Stimulated activated naive CD4-positive, alpha-beta T cell (primary cell): Measurements from ENCODE around the gene FGR.
"Not testable (repeated sequence)": the region's sequence is repeated elsewhere in the genome, so short reads cannot be mapped to it uniquely, and the experiment has no call there.

Experiments used
- DNase-seq, 6 experiments: peaks; one replicate each; lab custom pipeline; 2025; lab: John Stamatoyannopoulos, UW

FGR gene

DNA sequence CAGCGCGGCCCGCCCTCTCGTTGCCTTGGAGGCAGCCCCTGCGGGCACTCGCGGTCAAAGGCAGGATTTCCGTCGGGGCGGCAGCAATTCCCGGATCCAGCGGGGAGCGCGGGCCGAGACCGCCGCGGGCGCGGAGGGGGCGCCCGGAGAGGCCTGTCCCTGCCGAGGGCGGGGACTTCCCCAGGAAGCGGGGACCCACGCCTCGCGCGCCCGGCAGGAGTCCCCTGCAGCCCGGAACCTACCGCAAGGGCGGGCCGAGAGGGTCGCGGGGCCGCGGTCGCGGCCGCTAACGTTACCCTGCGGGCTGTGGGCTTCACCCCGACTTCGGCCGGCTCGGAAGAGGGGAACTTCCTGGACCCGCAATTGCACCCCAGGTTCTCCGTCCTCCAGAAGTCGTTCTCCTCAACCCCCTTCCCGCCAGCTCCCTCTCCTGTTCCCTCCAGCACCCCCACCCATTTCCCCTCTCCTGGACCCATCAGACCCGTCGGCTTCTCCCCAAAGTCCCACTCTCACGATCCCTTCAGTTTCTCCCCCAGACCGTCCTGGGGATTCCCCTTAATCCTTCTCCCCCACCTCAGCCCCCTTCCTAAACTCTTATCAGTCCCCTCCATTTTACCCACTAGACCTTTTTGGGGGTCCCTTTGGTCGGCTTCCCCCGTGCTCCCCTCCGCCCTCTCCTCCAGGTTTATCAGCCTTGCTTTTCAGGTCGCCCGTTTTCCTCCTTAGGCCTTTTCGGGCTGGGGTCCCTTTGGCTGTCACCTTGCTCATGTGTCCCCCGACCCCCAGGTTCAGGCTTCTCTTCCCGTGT, 604 bp downstream of the FGR start:
- DNase-seq = peak in 5 of 6 experiments; percentile 12 to 39 (median 16)

DNA sequence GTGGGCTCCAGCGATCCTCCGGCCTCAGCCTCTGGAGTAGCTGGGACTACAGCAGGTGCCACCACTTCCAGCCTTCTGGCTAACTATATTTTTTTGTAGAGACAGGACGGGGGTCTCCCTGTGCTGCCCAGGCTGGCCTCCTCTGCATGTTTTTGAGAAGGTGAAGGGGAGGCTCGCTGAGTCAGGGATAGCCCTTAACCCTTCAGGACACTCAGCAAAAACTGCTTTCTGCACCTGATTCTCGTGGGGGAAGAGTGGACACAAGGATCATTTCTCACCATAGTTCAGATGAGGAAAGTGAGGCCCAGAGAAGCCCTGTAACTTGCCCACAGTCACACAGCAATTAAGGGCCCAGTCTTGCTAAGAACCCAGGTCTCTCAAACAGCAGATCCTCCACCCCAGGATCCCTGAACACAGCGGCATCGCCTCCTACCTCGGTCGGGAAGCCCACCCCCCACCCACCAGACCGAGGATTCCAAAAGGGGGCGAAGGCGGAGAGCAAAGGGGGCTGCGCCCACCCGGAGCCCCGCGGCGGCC, 1.3 kb downstream of the FGR start:
- DNase-seq = peak in 1 of 6 experiments; percentile 27

DNA sequence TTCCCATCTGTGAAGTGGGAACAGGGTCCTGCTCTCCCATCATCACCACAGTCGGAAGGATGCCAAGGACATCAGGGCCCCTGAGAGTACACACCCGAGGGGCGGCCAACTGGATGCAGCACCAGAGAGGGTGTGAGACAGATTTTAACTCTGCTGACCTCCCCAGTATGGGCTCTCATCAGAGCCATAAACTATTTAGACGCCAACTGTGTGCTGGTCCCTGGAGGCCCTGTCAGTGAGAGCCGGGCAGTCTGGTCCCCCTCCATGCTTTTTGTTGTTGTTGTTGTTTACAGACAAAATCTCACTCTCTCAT, 1.7 kb downstream of the FGR start:
- peak in 1 of 6 experiments; percentile 38 for DNase-seq

DNA sequence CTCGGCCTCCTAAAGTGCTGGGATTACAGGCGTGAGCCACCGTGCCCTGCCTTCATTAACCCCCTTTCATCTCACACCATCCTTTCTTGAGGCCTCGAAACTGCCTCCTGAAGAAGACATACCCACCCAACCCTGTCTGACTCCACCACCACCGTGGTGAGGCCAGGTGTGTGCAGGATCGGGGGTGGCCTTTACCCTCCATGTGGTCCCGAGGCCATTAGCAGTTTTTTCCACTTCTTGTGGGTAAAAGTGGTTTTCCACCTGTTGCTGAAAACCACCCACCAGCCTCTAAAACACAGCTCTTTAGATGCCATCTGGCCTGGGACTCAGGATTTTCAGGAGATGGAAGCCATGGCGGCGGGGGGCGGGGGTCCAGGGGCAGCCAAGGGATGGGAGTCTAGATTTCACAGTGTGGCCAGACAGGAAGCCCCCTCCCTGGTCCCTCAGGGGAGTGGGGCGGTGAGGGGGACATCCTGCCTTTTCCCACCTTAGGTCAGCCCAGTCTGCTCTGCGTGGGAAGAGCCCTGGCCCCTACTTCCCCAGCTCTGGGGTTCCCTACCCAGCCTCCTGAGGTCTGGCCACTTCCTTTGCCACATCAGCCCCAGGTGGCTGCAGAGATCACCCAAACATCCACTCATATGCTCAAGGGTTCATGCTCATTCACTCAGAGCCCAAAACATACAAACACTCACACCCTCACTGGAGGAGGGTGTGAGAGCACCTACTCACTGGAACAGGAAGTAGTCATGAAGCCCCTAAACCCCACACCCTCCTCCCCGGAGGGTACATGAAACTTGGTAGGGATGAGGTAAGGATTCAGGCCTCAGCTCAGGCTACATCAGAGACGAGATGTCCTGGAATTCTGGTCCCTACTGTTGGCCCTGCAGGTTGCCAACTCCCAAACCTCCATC, 2.3 kb downstream of the FGR start:
- DNase-seq = peak in 2 of 6 experiments; percentile 15 to 42

DNA sequence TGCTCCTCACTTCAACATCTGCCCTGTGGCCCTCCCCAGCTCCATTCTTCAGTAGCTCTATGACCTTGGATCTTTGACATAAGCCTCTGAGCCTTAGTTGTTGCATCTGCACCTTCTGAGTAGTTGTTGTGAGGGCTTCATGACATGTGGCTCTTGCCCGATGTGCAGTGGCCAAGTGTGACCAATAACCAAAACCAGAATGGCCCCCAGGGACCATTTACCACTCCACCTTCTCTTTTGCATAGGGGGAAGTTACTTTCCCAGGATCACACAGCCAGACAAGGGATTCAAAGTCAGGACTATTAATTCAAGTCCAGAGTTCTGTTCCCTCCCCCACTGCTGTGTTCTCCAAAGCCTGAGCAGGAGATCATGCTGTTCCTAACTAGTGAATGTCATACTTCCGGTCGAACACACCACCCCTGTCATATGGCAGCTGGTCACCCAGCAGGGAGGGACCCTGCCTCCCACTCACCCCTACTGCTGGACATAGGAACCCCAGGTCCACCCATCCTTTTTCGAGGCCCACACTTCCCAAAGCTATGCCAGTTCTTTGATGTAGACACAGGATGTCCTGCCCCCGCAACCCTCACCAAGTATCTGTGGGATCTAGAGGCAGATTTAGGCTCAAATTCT, 4.0 kb downstream of the FGR start:
- DNase-seq = peak in 1 of 6 experiments; percentile 28

DNA sequence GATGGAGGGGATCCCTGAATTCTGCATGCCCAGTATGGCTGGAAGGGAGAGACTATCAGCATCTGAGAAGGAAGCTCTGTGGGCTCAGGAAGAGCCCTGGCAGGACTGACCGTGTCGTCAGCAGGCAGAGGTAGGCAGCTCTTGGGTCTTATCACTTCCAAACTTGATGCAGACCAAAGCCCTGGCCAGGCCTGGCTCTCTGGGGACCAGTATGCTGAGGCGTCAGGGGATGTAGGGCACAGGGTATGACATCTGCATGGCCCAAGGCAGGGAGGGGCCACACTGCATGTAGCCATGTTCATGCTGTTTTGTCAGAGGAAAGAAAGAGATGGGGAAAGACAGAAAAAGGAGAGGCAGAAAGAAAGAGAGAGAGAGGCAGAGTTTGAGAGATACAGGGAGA, 6.3 kb downstream of the FGR start:
- no peak for DNase-seq

DNA sequence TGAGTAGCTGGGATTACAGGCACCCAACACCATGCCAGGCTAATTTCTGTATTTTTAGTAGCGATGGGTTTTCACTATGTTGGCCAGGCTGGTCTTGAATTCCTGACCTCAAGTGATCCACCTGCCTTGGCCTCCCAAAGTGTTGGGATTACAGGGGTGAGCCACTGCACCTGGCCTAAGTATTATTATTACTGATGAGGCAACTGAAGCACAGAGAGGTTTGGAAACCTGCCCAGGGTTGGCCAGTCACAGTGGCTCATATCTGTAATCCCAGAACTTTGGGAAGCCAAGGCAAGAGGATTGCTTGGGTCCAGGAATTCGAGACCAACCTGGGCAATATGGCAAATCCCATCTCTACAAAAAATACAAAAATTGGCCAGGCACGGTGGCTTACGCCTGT, 7.3 kb downstream of the FGR start:
- not testable (repeated sequence) for DNase-seq

DNA sequence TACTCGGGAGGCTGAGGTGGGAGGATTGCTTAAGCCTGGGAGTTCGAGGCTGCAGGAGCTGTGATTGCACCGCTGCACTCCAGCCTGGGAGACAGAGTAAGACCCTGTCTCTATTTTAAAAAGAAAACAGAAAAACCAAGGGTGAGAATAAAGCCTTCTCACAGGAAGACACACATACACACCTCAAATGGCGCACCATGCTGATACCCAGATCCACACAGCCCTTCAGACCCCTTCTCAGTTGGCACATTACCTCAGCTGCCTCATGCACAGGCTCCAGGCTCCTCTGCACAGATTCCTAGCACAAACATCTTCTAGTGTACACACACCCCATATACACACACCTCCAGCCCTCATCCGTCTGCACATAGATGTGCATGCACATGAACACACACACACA, 7.9 kb downstream of the FGR start:
- no peak for DNase-seq

DNA sequence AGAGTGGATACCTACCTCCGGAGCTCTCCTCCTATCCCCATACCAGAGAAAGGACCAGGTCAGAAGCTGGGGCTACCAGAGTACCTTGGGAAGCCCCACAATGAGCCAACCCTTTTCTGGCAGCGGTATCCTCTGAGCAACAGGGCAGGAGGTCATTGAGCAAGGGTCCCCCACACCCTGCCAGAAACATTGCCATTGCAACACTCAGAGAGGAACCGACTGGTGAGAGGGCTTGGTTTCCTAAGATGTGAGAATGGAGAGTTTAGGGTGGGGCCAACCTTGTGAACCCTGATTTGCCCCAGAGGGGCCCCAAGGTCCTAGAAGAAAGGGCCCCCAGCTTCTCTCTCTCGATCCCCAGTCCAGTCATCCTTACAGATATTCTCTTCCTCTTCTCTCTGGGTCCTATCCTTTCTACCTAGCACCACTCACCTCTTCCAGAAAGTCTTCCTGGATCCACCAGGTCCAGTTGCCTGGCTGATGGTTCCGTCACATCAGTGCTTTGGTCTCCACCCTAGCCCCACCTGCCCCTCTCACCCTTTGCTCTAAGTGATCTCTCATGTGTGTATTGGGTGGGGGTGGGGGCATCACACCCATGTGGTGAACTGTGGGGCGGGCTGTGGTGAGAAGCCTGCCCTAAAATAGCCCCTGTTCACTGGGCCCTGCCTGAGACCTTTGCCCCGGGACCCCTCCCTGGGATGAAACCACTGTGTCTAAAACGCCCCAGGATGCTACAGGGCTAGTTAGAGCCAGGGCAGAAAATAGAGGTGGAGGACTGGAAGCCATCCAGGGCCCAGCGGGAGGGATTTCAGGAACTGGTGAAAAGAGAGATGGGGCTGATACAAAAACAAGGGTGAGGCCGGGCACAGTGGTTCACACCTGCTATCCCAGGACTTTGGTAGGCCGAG, 8.7 kb downstream of the FGR start:
- DNase-seq = no peak

DNA sequence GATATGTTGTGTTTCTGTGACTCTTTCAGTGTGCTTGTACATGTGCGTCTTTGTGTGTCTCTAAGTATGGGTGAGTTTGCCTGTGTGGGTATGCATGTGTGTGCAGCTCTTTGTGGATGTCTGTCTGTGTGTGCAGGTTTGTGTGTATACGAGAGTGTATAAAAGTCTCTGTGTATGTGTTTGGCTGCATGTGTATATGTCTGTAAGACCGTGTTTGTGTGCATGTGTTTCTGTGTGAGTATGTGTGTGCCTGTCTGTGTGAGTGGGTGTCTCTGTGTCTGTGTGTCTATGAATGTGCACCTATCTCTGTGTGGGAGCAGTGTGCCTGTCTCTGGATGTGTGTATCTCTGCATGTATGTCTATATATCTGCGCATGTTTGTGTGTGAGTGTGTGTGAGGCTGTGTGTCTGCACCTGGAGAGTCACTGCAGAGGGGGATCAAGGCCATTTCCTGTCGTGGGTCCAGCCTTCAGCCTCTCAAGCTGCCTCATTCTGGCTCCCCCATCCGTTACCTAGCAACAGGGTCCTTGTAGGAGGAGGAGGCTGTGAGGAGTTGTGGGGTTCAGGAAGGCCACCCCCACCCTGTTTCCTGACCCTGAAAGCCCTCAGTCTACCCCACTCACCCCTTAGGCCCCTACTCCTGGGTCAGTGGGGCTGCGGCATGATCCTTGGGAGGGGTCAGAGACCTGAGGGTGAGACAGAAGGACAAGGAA, 10.4 kb downstream of the FGR start:
- no peak for DNase-seq

DNA sequence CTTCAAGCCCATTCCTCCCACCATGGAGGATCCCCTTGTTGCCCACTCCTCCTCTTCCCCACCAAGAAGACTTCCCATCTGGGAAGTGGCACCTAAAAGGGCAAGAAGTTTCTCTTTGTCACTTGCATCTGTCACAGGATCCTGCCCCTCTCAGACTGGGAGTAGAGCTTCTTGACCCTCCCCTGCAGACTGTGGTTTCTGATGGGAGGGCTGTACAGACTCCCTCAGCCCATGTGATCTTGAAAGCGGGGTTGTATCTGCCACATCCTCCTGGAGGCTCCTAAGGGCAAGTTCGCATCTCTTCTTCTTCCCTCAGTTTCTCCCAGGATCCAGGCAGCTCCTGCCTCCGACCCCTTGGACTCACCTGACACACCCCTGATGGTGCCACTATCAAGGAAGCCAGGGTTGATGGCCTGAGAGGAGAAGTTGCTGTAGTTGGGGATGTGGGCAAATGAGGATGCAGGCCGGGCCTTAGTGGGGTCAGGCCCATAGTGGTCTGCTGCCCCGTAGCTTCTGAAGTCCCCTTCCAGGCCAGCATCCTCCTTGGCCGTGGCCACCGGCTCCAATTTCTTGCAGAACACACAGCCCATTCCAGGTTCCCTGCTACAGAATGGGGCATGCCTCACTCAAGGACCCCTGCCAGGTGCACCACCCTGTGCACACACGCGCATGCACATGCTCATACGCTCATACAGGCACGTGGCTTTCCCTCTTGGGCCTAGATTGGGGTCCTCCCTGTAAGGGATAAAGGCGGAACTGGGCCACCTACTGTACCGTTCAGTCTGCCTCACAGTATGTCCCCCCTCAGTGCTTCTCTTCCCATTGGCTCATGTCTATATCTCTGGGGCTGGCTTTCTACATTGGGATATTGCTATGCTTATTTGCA, 11.4 kb downstream of the FGR start:
- DNase-seq = no peak

DNA sequence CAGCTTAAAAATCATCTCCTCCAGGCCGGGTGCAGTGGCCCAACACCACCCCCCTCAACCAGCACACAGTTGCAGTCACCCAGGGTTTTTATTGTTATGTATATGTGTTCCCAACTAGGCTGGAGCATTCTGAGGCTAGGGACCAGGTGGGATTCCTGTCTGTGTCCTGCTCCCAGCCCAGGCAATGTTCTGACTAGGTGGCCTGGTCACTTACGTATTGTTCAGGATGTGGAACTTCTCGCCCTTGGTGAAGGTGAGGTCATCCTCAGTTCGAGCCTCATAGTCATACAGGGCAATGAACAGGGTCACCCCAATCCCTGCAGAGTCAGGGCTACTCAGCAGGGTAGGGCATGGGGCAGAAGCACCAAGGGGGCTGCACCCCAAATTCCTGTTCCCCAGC, 12.2 kb downstream of the FGR start:
- no peak for DNase-seq

DNA sequence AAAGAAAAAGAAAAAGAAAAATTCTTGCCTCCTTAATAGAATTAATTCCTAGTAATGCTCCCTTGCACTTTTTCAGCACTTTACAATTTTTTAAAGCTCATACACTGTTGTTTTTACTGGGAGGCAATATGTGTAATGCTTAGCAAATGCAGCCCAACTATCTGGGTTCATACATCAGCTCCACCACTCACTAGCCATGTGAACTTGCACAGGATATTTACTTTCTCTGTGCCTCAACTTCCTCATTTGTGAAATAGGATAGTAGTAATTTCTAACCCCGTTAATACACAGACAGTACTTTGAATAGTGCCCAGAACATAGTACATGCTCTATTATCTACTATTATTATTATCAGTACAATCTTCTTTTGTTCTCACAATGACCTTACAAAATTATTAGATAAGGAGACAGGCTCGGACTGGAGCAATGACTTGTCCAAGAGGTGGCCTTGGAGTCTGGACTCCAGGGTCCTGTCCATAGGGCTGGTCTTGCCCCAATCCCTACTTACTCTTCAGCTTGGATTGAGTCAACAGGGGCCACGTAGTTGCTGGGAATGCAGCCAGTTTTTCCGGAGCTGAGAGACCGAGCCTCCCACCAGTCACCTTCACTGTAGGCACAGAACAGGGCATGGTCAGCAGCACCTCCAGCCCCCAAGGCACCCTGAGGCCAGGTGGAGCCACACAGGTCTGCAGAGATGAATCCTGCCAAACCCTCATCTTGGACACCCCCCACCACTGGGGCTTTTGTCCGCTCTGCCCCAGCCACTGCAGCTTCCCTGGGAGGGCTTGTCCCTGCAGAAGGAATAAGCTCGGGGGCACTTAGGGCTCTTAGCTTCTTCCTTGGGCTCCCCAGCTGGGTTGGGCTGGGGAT, 13.7 kb downstream of the FGR start:
- no peak for DNase-seq

DNA sequence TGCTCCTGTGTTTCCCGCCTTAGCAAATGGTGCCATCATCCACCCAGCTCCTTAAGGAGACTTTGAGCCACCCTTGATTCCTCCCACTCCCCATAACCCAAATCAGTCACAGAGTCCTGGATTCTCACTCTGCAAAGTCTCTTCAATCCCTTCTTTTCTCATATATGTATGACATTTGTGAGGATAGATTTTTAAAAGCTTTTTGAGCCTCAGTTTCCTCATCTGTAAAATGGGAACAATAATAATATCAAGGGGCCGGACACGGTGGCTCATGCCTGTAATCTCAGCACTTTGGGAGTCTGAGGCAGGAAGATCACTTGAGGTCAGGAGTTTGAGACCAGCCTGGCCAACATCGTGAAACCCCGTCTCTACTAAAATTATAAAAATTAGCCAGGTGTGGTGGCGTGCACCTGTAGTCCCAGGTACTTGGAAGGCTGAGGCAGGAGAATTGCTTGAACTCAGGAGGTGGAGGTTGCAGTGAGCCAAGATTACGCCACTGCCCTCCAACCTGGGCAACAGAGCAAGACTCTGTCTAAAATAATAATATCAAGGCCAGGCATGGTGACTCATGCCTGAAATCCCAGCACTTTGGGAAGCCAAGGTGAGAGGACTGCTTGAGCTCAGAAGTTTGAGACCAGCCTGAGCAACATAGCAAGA, 15.1 kb downstream of the FGR start:
- DNase-seq = not testable (repeated sequence)

DNA sequence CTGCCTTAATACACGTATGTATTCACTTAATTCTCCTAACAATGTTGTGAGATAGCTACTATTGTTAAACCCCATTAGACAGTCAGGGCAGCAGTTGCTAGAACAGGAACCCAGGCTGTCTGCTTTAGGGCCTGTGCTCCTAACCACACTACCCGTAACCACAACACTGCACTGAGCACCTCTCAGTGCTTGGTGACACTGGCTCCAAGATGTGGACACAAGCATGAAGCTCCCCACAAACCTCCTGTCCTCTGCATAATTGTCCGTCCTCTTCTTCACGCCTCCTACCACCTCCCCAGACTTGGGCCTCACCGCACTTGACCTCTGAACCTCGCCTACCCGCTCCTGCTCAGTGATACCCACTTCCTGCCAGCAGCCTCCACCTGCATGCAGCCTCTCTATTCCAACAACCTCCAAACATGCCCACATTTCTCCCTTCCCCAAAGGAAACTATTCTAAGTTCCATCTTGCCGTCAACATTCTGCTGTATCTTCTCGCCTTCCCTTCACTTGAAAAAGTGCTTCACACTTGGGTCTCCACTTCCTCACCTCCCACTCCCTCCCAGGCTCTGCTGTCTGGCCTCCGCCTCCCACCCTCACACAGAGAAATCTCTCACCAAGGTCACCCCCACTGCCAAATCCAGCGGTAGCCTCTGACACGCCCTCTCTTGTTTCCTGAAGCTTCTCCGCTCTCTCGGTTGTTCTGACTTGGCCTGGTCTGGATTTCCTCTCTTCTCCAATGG, 16.5 kb downstream of the FGR start:
- DNase-seq = peak in 5 of 6 experiments; percentile 10 to 58 (median 39)

DNA sequence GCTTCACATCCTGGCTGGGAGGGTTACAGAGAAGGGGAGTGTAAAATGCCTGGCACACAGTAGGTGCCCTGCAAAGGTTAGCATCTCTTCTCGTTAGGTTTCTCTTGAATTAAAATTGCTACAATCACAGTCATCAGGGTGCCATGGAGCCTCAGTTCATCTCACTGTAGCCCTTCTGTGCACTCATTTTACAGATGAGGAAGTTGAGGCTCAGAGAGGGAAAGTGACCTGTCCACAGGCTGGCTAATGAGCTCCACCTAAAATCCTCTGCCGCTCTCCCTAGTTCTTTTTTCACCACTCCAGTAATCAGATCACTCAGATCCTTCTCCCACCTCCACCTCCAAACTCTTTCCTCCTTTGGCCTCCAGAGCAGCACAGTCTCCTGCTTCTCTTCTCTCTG, 17.6 kb downstream of the FGR start:
- DNase-seq = no peak

DNA sequence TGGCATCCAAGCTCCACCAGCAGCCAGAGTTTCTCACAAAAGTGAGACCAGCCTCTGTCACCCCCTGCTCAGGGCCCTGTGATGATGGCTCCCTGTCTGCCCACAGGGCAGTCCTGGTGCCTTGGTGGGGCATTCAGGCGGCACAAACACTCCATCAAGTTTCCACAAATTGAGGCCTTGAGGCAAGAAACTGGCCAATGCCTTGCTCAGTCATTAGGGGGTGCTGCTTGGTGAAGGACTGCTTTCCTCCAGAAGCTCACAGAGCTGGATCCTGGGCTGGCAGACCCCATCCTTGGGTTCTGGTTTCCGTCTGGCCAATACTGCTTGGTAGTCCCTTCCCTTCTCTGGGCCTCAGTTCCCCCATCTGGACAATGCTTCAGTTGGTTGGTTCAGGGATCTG, 18.5 kb downstream of the FGR start:
- DNase-seq = no peak
